ENCODE data around the gene AQP3. TPM values are rescaled to one million over a fixed set of nuclear protein-coding genes. Genes with fewer than 3 reads are reported as not detected.
A peak's percentile ranks its signal among the peaks of the same experiment; 100 is the strongest.
"Not testable (repeated sequence)": the region's sequence is repeated elsewhere in the genome, so short reads cannot be mapped to it uniquely, and the experiment has no call there.

AQP3 gene
- total RNA-seq, 1 donor from 2014 or later: 14.8 TPM

DNA sequence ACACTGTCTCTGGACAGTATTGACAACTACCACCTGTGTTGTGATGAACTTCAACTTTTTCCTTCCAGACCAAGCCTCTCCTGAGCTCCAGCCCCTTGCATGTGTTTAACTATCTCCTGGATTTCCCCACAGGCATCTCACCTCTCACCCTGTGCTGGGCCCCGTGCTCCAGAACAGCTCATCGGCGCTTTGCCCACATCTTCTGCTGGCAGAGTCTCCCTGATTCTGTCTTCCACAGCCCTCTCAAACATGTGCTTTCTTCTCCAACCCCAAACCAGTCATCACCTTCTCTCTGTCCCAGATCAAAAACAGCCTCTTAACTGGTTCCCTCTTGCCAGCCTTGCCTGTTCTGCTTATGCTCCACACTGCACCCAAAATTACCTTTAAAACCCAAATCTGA lies 53.4 kb downstream of the AQP3 start:
- ATAC-seq; intact Hi-C loops (cut with micrococcal nuclease): not testable (repeated sequence)
- DNase-seq: peak; percentile 70

DNA sequence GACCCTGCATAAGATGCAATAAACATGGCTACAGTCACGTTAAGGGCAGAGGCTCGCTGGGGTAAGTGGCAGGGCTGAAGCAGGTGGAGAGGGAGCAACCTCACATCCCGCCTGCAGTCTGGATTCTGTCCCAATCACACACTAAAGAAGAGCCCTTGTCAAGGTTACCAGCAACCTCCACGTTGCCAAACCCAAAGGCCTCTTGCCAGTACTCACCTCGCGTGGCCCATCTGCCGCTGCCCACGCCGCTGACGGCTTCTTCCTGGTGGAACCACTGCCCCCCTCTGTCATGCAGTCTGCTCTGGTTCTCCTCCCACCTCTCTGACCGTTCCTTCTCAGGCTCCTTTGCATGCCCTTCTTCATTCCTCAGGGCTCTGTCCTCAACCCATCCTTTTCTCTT lies 53.8 kb downstream of the AQP3 start:
- peak; percentile 79 for DNase-seq
- ATAC-seq: peak; percentile 26
- intact Hi-C loops (cut with micrococcal nuclease): no loop called here

DNA sequence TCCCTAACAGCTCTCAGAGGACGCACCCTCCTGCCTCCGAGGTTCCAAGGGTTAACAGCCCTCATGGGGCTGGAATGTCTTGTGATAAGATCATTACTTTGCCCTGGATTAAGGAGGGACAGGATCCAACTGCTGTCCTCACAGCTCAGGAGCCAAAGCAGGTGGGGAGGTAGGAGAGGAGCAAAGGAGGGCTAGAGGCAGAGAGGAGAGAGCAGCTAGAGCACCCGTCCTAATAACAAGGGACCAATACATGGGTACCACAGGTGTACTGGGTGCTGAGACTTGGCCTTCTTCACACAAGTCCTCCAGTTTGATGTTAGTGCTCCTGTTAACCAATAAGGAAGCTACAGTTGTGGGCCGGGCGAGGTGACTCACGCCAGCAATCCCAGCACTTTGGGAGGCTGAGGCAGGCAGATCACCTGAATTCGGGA lies 54.8 kb downstream of the AQP3 start:
- intact Hi-C loops (cut with micrococcal nuclease): not testable (repeated sequence)
- ATAC-seq: peak; percentile 63
- peak; percentile 9 for DNase-seq

Small RNAs within 50 kb of the gene (microRNA-seq; reads per million reads assigned to microRNA genes)
- not detected for gene MIR6851 (ENCODE audit: borderline number of aligned reads)

Other genes with a start within 250 kb of the AQP3 start
- not detected for gene SPINK4, start 207.4 kb downstream of the AQP3 start, total RNA-seq
- 161 TPM for gene BAG1, start 182.9 kb downstream of the AQP3 start, total RNA-seq
- 49.4 TPM for gene CHMP5, start 182.5 kb downstream of the AQP3 start, total RNA-seq
- 31.6 TPM for gene NFX1, start 157.1 kb downstream of the AQP3 start, total RNA-seq
- 173 TPM for gene AQP7, start 45.0 kb downstream of the AQP3 start, total RNA-seq
- 12.7 TPM for gene NOL6, start 26.3 kb upstream of the AQP3 start, total RNA-seq
- gene ANKRD18B, start 76.7 kb upstream of the AQP3 start, total RNA-seq: 0.89 TPM